ELR (cell line): ENCODE results near the gene MDM1.
A peak's percentile ranks its signal among the peaks of the same experiment; 100 is the strongest.

Source experiments
- DNase-seq: peaks from one replicate; pipeline ENCODE4 v3.0.0-alpha.2; 2015; ENCODE audit warnings: low read depth

MDM1 gene

GRCh38 chr12:68319988-68320623 lies 12.1 kb downstream of the MDM1 start:
- DNase-seq, result peak; percentile 51

GRCh38 chr12:68317047-68317667 lies 15.0 kb downstream of the MDM1 start:
- peak; percentile 72 for DNase-seq

- peak; percentile 83 for DNase-seq
Observed at GRCh38 chr12:68310370-68310769, 21.8 kb downstream of the MDM1 start.

GRCh38 chr12:68306564-68306963 lies 25.6 kb downstream of the MDM1 start:
- no peak for DNase-seq

- no peak for DNase-seq
Observed at GRCh38 chr12:68305278-68305677, 26.9 kb downstream of the MDM1 start.

- DNase-seq, result peak; percentile 45
Observed at GRCh38 chr12:68304626-68305025, 27.5 kb downstream of the MDM1 start.

GRCh38 chr12:68303850-68304249 lies 28.3 kb downstream of the MDM1 start:
- DNase-seq, result no peak

GRCh38 chr12:68297929-68298328 lies 34.2 kb downstream of the MDM1 start:
- no peak for DNase-seq

GRCh38 chr12:68294251-68294650 lies 37.9 kb downstream of the MDM1 start:
- DNase-seq, result no peak

GRCh38 chr12:68293347-68293746 lies 38.8 kb downstream of the MDM1 start:
- no peak for DNase-seq

- no peak for DNase-seq
Observed at GRCh38 chr12:68292151-68292943, 39.8 kb downstream of the MDM1 start.

GRCh38 chr12:68291396-68292036 lies 40.6 kb downstream of the MDM1 start:
- peak; percentile 8 for DNase-seq

- DNase-seq, result peak; percentile 24
Observed at GRCh38 chr12:68290126-68290525, 42.0 kb downstream of the MDM1 start.

- no peak for DNase-seq
Observed at GRCh38 chr12:68287106-68287505, 45.1 kb downstream of the MDM1 start.

- DNase-seq, result no peak
Observed at GRCh38 chr12:68286396-68286795, 45.8 kb downstream of the MDM1 start.

- no peak for DNase-seq
Observed at GRCh38 chr12:68285541-68285940, 46.6 kb downstream of the MDM1 start.

GRCh38 chr12:68281322-68282077 lies 50.7 kb downstream of the MDM1 start:
- no peak for DNase-seq

- DNase-seq, result no peak
Observed at GRCh38 chr12:68280240-68280639, 51.9 kb downstream of the MDM1 start.

- DNase-seq, result no peak
Observed at GRCh38 chr12:68279227-68280054, 52.7 kb downstream of the MDM1 start.

- DNase-seq, result no peak
Observed at GRCh38 chr12:68276402-68276930, 55.7 kb downstream of the MDM1 start.

- DNase-seq, result no peak
Observed at GRCh38 chr12:68272732-68273131, 59.4 kb downstream of the MDM1 start.
